ENCODE measurements around the gene OTOP2. TPM values are rescaled to one million over a fixed set of nuclear protein-coding genes. Genes with fewer than 3 reads are reported as not detected.
"Not testable (repeated sequence)": the region's sequence is repeated elsewhere in the genome, so short reads cannot be mapped to it uniquely, and the experiment has no call there.

The OTOP2 gene
- total and polyA plus RNA-seq, 8 donors, result 0.15 to 3.2 TPM; not detected in 6

- Histone ChIP-seq H3K36me3 (no peaks in the 10 kb centered on the region), H3K27ac (no peak overlapping the region), H3K4me1 (peaks cover 0 to 5% (median 0%) of the 10 kb centered on the region in 4 donors), H3K9me3 (no peaks in the 10 kb centered on the region), H3K4me3 (no peak overlapping the region), H3K27me3 (peaks cover 0 to 54% (median 18%) of the 10 kb centered on the region in 3 donors)
- no peak for DNase-seq
- TF ChIP-seq EP300 (IDR thresholded peaks at IDR 0.05), result no peak
- TF ChIP-seq POLR2A (IDR thresholded peaks at IDR 0.05), result no peak
- no peak for TF ChIP-seq POLR2AphosphoS5 (IDR thresholded peaks at IDR 0.05)
- no peak for TF ChIP-seq CTCF (IDR thresholded peaks at IDR 0.05)
- 92 to 97% (median 95%) methylated on average over 13 to 34 of the region's 34 CpGs for WGBS, 5 donors
- intact Hi-C loops (cut with DNase I; ENCODE audit: low total_unique reads), result no loop called here
Measured at GRCh38 chr17:74907012-74907411, 17.1 kb upstream of the OTOP2 start.

GRCh38 chr17:74909097-74909496, 15.0 kb upstream of the OTOP2 start:
- peaks cover 0 to 34% (median 2%) of the 10 kb centered on the region in 3 donors for H3K27me3 ChIP-seq
- H3K9me3 ChIP-seq; H3K4me1 ChIP-seq; H3K36me3 ChIP-seq; intact Hi-C loops (cut with DNase I; ENCODE audit: low total_unique reads); H3K27ac ChIP-seq; H3K4me3 ChIP-seq; DNase-seq: not testable (repeated sequence)
- WGBS, 5 donors, result 63 to 75% (median 72%) methylated on average over 3 to 4 of the region's 4 CpGs

- H3K27ac ChIP-seq, result not testable (repeated sequence)
Measured at GRCh38 chr17:74911423-74911822, 12.7 kb upstream of the OTOP2 start.

GRCh38 chr17:74916136-74916850, 7.8 kb upstream of the OTOP2 start:
- Histone ChIP-seq H3K27ac (no peak overlapping the region), H3K27me3 (peaks cover 0 to 63% (median 20%) of the 10 kb centered on the region in 3 donors), H3K4me1 (no peaks in the 10 kb centered on the region), H3K4me3 (no peak overlapping the region), H3K36me3 (no peaks in the 10 kb centered on the region), H3K9me3 (no peaks in the 10 kb centered on the region)
- 81 to 89% (median 89%) methylated on average over 10 to 13 of the region's 13 CpGs for WGBS, 5 donors
- TF ChIP-seq EP300 (IDR thresholded peaks at IDR 0.05), result no peak
- no peak for TF ChIP-seq POLR2AphosphoS5 (IDR thresholded peaks at IDR 0.05)
- TF ChIP-seq POLR2A (IDR thresholded peaks at IDR 0.05), result no peak
- no peak for TF ChIP-seq CTCF (IDR thresholded peaks at IDR 0.05)
- DNase-seq, result no peak
- intact Hi-C loops (cut with DNase I; ENCODE audit: low total_unique reads), result no loop called here

More at GRCh38 chr17:74911423-74911822, 12.7 kb upstream of the OTOP2 start:
- H3K4me3 ChIP-seq; H3K4me1 ChIP-seq; H3K9me3 ChIP-seq; H3K36me3 ChIP-seq; intact Hi-C loops (cut with DNase I; ENCODE audit: low total_unique reads); DNase-seq: not testable (repeated sequence)
- WGBS, 5 donors, result 65 to 85% (median 76%) methylated on average over 8 of the region's 8 CpGs
- H3K27me3 ChIP-seq, result peaks cover 0 to 33% (median 0%) of the 10 kb centered on the region in 3 donors

- Histone ChIP-seq H3K4me1 (no peaks in the 10 kb centered on the region), H3K4me3 (no peak overlapping the region), H3K36me3 (no peaks in the 10 kb centered on the region), H3K9me3 (no peaks in the 10 kb centered on the region), H3K27ac (no peak overlapping the region), H3K27me3 (peaks cover 0 to 69% (median 25%) of the 10 kb centered on the region in 3 donors)
- intact Hi-C loops (cut with DNase I; ENCODE audit: low total_unique reads), result no loop called here
- no peak for DNase-seq
- WGBS, 5 donors, result 86 to 92% (median 91%) methylated on average over 6 to 11 of the region's 11 CpGs
- TF ChIP-seq POLR2A (IDR thresholded peaks at IDR 0.05), result no peak
- no peak for TF ChIP-seq CTCF (IDR thresholded peaks at IDR 0.05)
- no peak for TF ChIP-seq EP300 (IDR thresholded peaks at IDR 0.05)
- no peak for TF ChIP-seq POLR2AphosphoS5 (IDR thresholded peaks at IDR 0.05)
Measured at GRCh38 chr17:74916851-74917199, 7.2 kb upstream of the OTOP2 start.
